Small intestine (tissue), 7 donors: Measurements from ENCODE around the gene PRKAR1A. TPM values are rescaled to one million over a fixed set of nuclear protein-coding genes. Genes with fewer than 3 reads are reported as not detected.

Experiments used
- DNase-seq, 2 donors: peaks; one replicate each; pipeline versions ENCODE4 v3.0.0 to v3.0.0-alpha.2; 2013
- FAIRE-seq: peaks from 2 replicates; lab custom pipeline; 2012; peaks lifted over from hg19 to GRCh38; lab: Jason Lieb, UNC
- H3K27ac ChIP-seq, 3 donors: one replicate each; pipeline ENCODE4 v1.5.1; 2013; ENCODE audit warnings: low read length in 2 of 3, mild to moderate bottlenecking in 2 of 3, control low read depth in 1 of 3, inconsistent platforms in 1 of 3, low read depth in 1 of 3, moderate library complexity in 1 of 3
- H3K27me3 ChIP-seq, 3 donors: one replicate each; pipeline ENCODE4 v1.6.1; 2013; ENCODE audit warnings: low read length in 3 of 3, inconsistent platforms in 1 of 3; ENCODE audit not compliant: control insufficient read depth in 3 of 3, insufficient read depth in 3 of 3
- H3K36me3 ChIP-seq, 3 donors: one replicate each; pipeline ENCODE4 v1.6.1; 2013; ENCODE audit warnings: low read length in 3 of 3, inconsistent platforms in 1 of 3, low read depth in 1 of 3, mild to moderate bottlenecking in 1 of 3, moderate library complexity in 1 of 3; ENCODE audit not compliant: control insufficient read depth in 3 of 3, insufficient read depth in 2 of 3
- H3K4me1 ChIP-seq, 3 donors: one replicate each; pipeline ENCODE4 v1.6.1; 2013; ENCODE audit warnings: low read length in 2 of 3, inconsistent platforms in 1 of 3, low read depth in 1 of 3, mild to moderate bottlenecking in 1 of 3, moderate library complexity in 1 of 3; ENCODE audit not compliant: control insufficient read depth in 3 of 3, insufficient read depth in 2 of 3
- H3K4me3 ChIP-seq, 3 donors: one replicate each; pipeline ENCODE4 v1.5.1; 2013; ENCODE audit warnings: low read length in 3 of 3, control low read depth in 1 of 3, inconsistent platforms in 1 of 3, low read depth in 1 of 3, mild to moderate bottlenecking in 1 of 3, moderate library complexity in 1 of 3
- H3K9me3 ChIP-seq, 2 donors: one replicate each; pipeline ENCODE4 v1.6.1; 2013; ENCODE audit warnings: low read depth in 1 of 2, low read length in 1 of 2; ENCODE audit not compliant: control insufficient read depth in 2 of 2, insufficient read depth in 1 of 2
- WGBS, 3 donors: extraction: QIAGEN DNeasy Blood & Tissue Kit; methylation state at CpG; one replicate each; pipeline ENCODE4 v1.1.7; 2013; 5-methylcytosine and 5-hydroxymethylcytosine counted together
- polyA plus RNA-seq, 4 donors: library from polyadenylated mRNA; stranded (reverse) in 3 of 4; unstranded in 1 of 4; fragments of 200-250 nt in 3 of 4; fragments of 120-200 nt in 1 of 4; gene quantifications; one replicate each; pipeline versions ENCODE4 v1.2.1 to v1.2.3, GENCODE V29; 2013
- donor health status: healthy with polysubstance abuse.
- donor health status: control.
- donor health status: control.
- donor health status: Bipolar disorder and iron deficiency.
- donor health status: healthy.

The PRKAR1A gene
- polyA plus RNA-seq, 4 donors, result 22.4 to 124 (median 47.2) TPM

DNA sequence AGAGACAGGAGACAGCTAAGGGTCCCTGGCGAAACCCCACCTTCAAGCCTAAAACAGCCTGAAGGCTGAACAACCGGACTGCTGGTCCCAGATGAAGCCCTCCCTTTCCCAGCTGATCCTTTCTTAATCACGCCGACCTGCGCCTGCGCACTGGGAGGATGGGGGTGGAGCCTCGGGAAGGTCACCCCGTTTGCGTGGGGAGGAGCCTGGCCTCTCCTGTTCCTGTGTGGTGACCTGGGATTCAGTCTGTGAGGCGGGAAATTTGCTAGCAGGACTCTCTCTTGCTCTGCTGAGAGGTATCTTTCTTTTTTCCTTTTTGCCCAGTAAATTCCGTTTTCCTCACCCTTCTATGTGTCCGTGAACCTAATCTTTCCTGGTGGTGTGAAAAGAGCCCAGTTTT lies 79.4 kb downstream of the PRKAR1A start:
- peaks cover 0 to 2% (median 0%) of the 10 kb centered on the region in 3 donors for H3K4me1 ChIP-seq
- no peak overlapping the region for H3K4me3 ChIP-seq
- H3K27me3 ChIP-seq, result peaks cover 0 to 15% (median 0%) of the 10 kb centered on the region in 3 donors
- peaks cover 0 to 7% of the 10 kb centered on the region in 2 donors for H3K9me3 ChIP-seq
- DNase-seq, result no peak
- 70 to 80% (median 74%) methylated on average over 12 of the region's 12 CpGs for WGBS, 3 donors
- no peak overlapping the region for H3K27ac ChIP-seq
- FAIRE-seq, result no peak
- peaks cover 0 to 2% (median 0%) of the 10 kb centered on the region in 3 donors for H3K36me3 ChIP-seq

- Histone ChIP-seq H3K4me1 (peaks cover 0 to 2% (median 0%) of the 10 kb centered on the region in 3 donors), H3K36me3 (peaks cover 0 to 2% (median 0%) of the 10 kb centered on the region in 3 donors), H3K4me3 (no peak overlapping the region), H3K27me3 (peaks cover 0 to 16% (median 0%) of the 10 kb centered on the region in 3 donors), H3K9me3 (peaks cover 0 to 7% of the 10 kb centered on the region in 2 donors), H3K27ac (no peak overlapping the region)
- FAIRE-seq, result no peak
- DNase-seq, result no peak
- 65 to 85% (median 78%) methylated on average over 2 of the region's 2 CpGs for WGBS, 3 donors
Measured at GRCh38 chr17:68592009-68592408, 79.8 kb downstream of the PRKAR1A start.

DNA sequence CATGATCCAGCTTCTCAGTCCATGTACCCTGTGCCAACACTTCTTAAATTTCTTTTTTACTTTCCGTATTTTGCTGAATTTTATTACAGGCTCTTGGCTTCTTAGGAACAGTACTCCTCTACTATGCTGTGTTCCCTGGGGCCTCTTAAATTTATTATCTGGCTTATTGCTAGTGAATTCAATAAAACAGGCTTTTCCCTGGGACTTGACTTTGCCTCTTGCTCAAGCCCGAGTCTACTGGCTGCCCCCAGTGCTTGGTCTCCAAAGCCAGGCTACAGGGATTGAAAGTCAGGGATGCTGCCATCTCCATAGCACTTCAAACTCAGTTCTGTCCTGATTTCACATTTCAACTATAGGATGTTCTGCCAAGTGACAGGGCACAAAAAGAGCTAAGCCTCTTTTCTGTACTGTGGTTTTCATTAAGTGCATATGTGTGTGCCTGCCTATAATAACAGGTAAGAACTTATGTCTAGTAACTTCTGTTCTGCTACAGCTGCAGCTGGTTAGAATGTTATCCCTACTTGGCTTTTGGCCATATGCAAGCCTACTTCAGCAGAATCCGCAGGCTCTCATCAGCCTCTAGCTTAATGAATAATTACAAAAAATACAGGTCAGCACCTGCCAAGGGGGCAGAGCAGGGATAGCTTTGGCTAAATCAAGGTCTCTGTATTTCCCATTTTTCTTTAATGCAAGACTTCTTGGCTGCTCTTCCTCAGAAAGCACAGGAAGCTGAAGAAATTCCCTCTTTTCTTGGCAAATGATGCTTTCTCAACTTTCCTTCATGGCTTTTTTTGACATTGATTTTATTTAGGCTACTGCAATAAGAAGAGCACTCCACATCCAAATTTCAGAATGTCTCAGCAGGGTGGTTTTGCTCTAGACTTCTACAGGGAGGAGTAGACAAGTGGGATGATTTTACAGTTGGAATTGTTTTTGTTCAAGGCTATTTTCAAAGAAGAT lies 80.7 kb downstream of the PRKAR1A start:
- FAIRE-seq (no peak), DNase-seq (no peak)
- Histone ChIP-seq H3K27me3 (peaks cover 0 to 16% (median 0%) of the 10 kb centered on the region in 3 donors), H3K4me3 (no peak overlapping the region), H3K27ac (no peak overlapping the region), H3K4me1 (peaks cover 0 to 2% (median 2%) of the 10 kb centered on the region in 3 donors), H3K36me3 (no peaks in the 10 kb centered on the region), H3K9me3 (peaks cover 0 to 7% of the 10 kb centered on the region in 2 donors)
- WGBS, 3 donors, result 58 to 62% (median 60%) methylated on average over 3 of the region's 3 CpGs

- FAIRE-seq, result no peak
- Histone ChIP-seq H3K27me3 (peaks cover 0 to 18% (median 0%) of the 10 kb centered on the region in 3 donors), H3K9me3 (no peaks in the 10 kb centered on the region), H3K4me3 (no peak overlapping the region), H3K36me3 (no peaks in the 10 kb centered on the region), H3K27ac (no peak overlapping the region), H3K4me1 (peaks cover 0 to 9% (median 2%) of the 10 kb centered on the region in 3 donors)
- 70 to 85% (median 83%) methylated on average over 2 of the region's 2 CpGs for WGBS, 3 donors
- no peak for DNase-seq
Measured at GRCh38 chr17:68594552-68594951, 82.3 kb downstream of the PRKAR1A start.

- Histone ChIP-seq H3K4me3 (no peak overlapping the region), H3K27me3 (peaks cover 0 to 27% (median 0%) of the 10 kb centered on the region in 3 donors), H3K9me3 (no peaks in the 10 kb centered on the region), H3K4me1 (peaks cover 0 to 16% (median 5%) of the 10 kb centered on the region in 3 donors), H3K36me3 (no peaks in the 10 kb centered on the region), H3K27ac (no peak overlapping the region)
- WGBS, 3 donors, result 66 to 68% (median 67%) methylated on average over 5 of the region's 5 CpGs
- DNase-seq (no peak), FAIRE-seq (no peak)
Measured at GRCh38 chr17:68595496-68595895, 83.3 kb downstream of the PRKAR1A start.

DNA sequence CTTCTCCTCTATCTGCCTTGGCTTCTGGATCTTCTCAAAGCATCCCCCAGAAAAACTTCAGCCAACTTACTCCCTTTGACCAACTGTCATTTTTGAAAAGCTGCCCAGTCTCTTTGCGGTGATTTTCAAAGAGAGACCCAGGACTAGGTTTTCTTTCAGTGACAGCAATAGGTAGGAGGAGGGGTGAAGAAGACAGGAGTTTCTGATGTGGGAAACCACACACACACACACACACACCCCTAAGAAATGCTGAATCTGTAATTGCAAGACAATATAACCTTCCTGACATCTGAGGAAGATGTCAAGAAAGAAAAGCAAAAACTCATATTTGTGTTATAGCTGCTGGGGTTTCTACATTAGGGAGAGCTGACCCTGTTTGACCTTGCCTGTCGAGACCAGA lies 83.8 kb downstream of the PRKAR1A start:
- H3K9me3 ChIP-seq, result no peaks in the 10 kb centered on the region
- peaks cover 0 to 16% (median 5%) of the 10 kb centered on the region in 3 donors for H3K4me1 ChIP-seq
- no peak overlapping the region for H3K4me3 ChIP-seq
- FAIRE-seq (no peak), DNase-seq (no peak)
- H3K36me3 ChIP-seq, result no peaks in the 10 kb centered on the region
- peaks cover 0 to 31% (median 2%) of the 10 kb centered on the region in 3 donors for H3K27me3 ChIP-seq
- no peak overlapping the region for H3K27ac ChIP-seq
- 61 to 70% (median 66%) methylated on average over 2 of the region's 2 CpGs for WGBS, 3 donors

DNA sequence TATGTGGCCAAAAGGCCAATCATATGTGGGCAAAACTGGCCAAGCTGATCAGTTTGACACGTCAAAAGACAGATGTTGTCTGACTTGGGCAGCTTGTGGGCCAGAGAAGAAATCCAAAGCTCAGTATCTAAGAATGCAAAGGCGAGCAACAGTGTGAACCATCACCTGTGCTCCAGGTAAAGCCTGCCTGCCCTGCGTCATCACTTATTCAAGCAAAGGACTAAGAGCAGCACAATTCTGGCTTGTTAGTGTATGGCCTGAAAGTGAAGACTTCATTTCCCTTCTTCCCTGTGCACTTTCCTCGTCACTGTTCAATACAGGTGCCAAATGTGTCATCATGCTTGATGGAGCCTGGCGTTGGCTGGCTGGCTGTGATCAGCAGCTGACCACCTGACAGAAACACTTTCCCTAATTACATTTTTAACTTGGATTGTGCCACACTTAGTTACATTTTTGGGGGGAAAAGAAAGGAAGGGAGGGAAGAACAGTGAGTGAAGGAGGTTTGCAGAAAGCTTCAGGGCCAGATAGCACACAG lies 84.2 kb downstream of the PRKAR1A start:
- no peak overlapping the region for H3K4me3 ChIP-seq
- 66 to 86% (median 74%) methylated on average over 5 of the region's 5 CpGs for WGBS, 3 donors
- H3K36me3 ChIP-seq, result no peaks in the 10 kb centered on the region
- H3K9me3 ChIP-seq, result no peaks in the 10 kb centered on the region
- H3K27ac ChIP-seq, result no peak overlapping the region
- peaks cover 0 to 16% (median 5%) of the 10 kb centered on the region in 3 donors for H3K4me1 ChIP-seq
- peaks cover 0 to 36% (median 3%) of the 10 kb centered on the region in 3 donors for H3K27me3 ChIP-seq
- FAIRE-seq (no peak), DNase-seq (no peak)

- Histone ChIP-seq H3K4me3 (no peak overlapping the region), H3K27me3 (peaks cover 3 to 44% (median 3%) of the 10 kb centered on the region in 3 donors), H3K9me3 (no peaks in the 10 kb centered on the region), H3K4me1 (peaks cover 0 to 16% (median 5%) of the 10 kb centered on the region in 3 donors), H3K36me3 (no peaks in the 10 kb centered on the region), H3K27ac (peak overlapping the region in 1 of 3 donors; percentile 47)
- no peak for DNase-seq
- FAIRE-seq, result no peak
- 86 to 93% (median 87%) methylated on average over 4 of the region's 4 CpGs for WGBS, 3 donors
Measured at GRCh38 chr17:68598074-68598473, 85.8 kb downstream of the PRKAR1A start.
